Hepatocyte (in vitro differentiated cells): ENCODE results near the gene HPS6. TPM values are rescaled to one million over a fixed set of nuclear protein-coding genes. Genes with fewer than 3 reads are reported as not detected.

Experiments used
- DNase-seq: peaks from one replicate; pipeline ENCODE4 v3.0.0-alpha.2; 2016; ENCODE audit warnings: low spot score
- H2AFZ ChIP-seq: fragments of 200-600 bp; sonication (generic); 2 replicates; pipeline ENCODE4 v1.6.0; 2016; ENCODE audit warnings: antibody characterized with exemption, mild to moderate bottlenecking
- H3K27ac ChIP-seq: fragments of 200-600 bp; sonication (generic); 2 replicates; pipeline ENCODE4 v1.5.1; 2016; ENCODE audit warnings: mild to moderate bottlenecking
- H3K27me3 ChIP-seq: fragments of 200-600 bp; sonication (generic); 2 replicates; pipeline ENCODE4 v1.6.1; 2016
- H3K36me3 ChIP-seq: fragments of 200-600 bp; sonication (generic); replicated peaks from 2 replicates; pipeline ENCODE4 v1.5.1; 2016; ENCODE audit warnings: low read depth; ENCODE audit not compliant: insufficient read depth
- H3K4me1 ChIP-seq: fragments of 200-600 bp; sonication (generic); 2 replicates; pipeline ENCODE4 v1.5.1; 2016; ENCODE audit warnings: mild to moderate bottlenecking, moderate library complexity; ENCODE audit not compliant: insufficient read depth
- H3K4me2 ChIP-seq: fragments of 200-600 bp; sonication (generic); 2 replicates; pipeline ENCODE4 v1.6.0; 2016
- H3K4me3 ChIP-seq: fragments of 200-600 bp; sonication (generic); 2 replicates; pipeline ENCODE4 v1.5.1; 2016; ENCODE audit warnings: mild to moderate bottlenecking
- H3K79me2 ChIP-seq: fragments of 200-600 bp; sonication (generic); 2 replicates; pipeline ENCODE4 v1.6.0; 2017; ENCODE audit warnings: mild to moderate bottlenecking
- H3K9me2 ChIP-seq: fragments of 200-600 bp; sonication (generic); replicated peaks from 2 replicates; pipeline ENCODE4 v1.6.0; 2017; ENCODE audit warnings: mild to moderate bottlenecking; ENCODE audit not compliant: insufficient read depth
- H3K9me3 ChIP-seq: fragments of 200-600 bp; sonication (generic); 2 replicates; pipeline ENCODE4 v1.5.1; 2016; ENCODE audit warnings: low read depth, mild to moderate bottlenecking
- H4K20me1 ChIP-seq: fragments of 200-600 bp; sonication (generic); 2 replicates; pipeline ENCODE4 v1.6.0; 2016; ENCODE audit warnings: mild to moderate bottlenecking; ENCODE audit not compliant: insufficient read depth, poor library complexity, severe bottlenecking
- EZH2 ChIP-seq: fragments of 200-600 bp; sonication (generic); IDR thresholded peaks from 2 replicates; pipeline ENCODE4 v1.6.1; 2016; ENCODE audit warnings: antibody characterized with exemption, mild to moderate bottlenecking, borderline replicate concordance
- EZH2phosphoT487 ChIP-seq: fragments of 200-600 bp; sonication (generic); IDR thresholded peaks from one replicate; pipeline ENCODE4 v1.6.1; 2018; ENCODE audit warnings: antibody characterized with exemption, mild to moderate bottlenecking, low read depth, moderate library complexity; ENCODE audit not compliant: unreplicated experiment, severe bottlenecking
- WGBS: methylation state at CpG from one replicate; pipeline ENCODE4 v1.1.6; 2016; ENCODE audit warnings: low lambda C conversion rate; ENCODE audit errors: missing lambda C conversion rate; 5-methylcytosine and 5-hydroxymethylcytosine counted together
- polyA plus RNA-seq: library from polyadenylated mRNA; unstranded; fragments of >200 nt; fragmentation: Nextera tagmentation; extraction: Ambion mirVana; gene quantifications from 2 replicates; pipeline ENCODE4 v1.2.1, GENCODE V29; 2016
- total RNA-seq: library from RNA; depleted of rRNA; stranded (reverse); fragments of >200 nt; gene quantifications from 2 replicates; pipeline ENCODE4 v1.2.3, GENCODE V29; 2014
- TF ChIP-seq, protein P1 (sequence below): fragments of 200-600 bp; sonication (generic); IDR thresholded peaks from 2 replicates; pipeline ENCODE4 v1.5.1; 2016; ENCODE audit warnings: antibody characterized with exemption, mild to moderate bottlenecking; ENCODE audit not compliant: poor library complexity

Gene HPS6
- total and polyA plus RNA-seq, 2 experiments from 2014 or later: 22.4 to 25.2 TPM

DNA sequence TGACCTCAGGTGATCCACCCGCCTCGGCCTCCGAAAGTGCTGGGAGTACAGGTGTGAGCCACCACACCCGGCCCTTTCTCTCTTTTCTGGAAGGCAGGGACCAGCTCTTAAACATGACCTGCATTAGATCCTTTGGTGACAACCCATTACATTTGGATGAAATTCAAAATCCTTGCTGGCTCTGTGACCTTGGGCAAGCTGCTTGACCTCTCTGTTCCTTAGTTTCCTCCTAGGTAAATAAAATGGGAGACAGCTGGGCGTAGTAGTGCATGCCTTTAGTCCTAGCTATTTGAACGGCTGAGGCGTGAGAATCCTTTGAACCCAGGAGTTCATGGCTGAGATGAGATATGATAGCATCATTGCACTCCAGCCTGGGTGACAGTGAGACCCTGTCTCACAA lies 31.3 kb downstream of the HPS6 start:
- H3K27ac ChIP-seq: no peak overlapping the region
- no peaks in the 10 kb centered on the region for H3K9me2 ChIP-seq
- H3K4me1 ChIP-seq: no peaks in the 10 kb centered on the region
- TF ChIP-seq, protein P1, sequence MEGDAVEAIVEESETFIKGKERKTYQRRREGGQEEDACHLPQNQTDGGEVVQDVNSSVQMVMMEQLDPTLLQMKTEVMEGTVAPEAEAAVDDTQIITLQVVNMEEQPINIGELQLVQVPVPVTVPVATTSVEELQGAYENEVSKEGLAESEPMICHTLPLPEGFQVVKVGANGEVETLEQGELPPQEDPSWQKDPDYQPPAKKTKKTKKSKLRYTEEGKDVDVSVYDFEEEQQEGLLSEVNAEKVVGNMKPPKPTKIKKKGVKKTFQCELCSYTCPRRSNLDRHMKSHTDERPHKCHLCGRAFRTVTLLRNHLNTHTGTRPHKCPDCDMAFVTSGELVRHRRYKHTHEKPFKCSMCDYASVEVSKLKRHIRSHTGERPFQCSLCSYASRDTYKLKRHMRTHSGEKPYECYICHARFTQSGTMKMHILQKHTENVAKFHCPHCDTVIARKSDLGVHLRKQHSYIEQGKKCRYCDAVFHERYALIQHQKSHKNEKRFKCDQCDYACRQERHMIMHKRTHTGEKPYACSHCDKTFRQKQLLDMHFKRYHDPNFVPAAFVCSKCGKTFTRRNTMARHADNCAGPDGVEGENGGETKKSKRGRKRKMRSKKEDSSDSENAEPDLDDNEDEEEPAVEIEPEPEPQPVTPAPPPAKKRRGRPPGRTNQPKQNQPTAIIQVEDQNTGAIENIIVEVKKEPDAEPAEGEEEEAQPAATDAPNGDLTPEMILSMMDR: no peak
- TF ChIP-seq EZH2: no peak
- no peak for TF ChIP-seq EZH2phosphoT487
- no peak overlapping the region for H3K4me2 ChIP-seq
- H2AFZ ChIP-seq: no peak overlapping the region
- no peaks in the 10 kb centered on the region for H3K36me3 ChIP-seq
- H3K9me3 ChIP-seq: no peaks in the 10 kb centered on the region
- WGBS: 96% methylated on average over 7 of the region's 7 CpGs
- H3K4me3 ChIP-seq: no peak overlapping the region
- no peaks in the 10 kb centered on the region for H3K27me3 ChIP-seq
- H3K79me2 ChIP-seq: no peaks in the 10 kb centered on the region
- no peaks in the 10 kb centered on the region for H4K20me1 ChIP-seq
- no peak for DNase-seq

GRCh38 chr10:102101152-102101551 lies 36.0 kb downstream of the HPS6 start:
- WGBS: 82% methylated on average over 5 of the region's 5 CpGs

GRCh38 chr10:102102421-102102820 lies 37.3 kb downstream of the HPS6 start:
- TF ChIP-seq, protein P1: no peak
- TF ChIP-seq EZH2 (no peak), EZH2phosphoT487 (no peak)
- H3K4me2 ChIP-seq: no peak overlapping the region
- no peaks in the 10 kb centered on the region for H3K4me1 ChIP-seq
- H3K27ac ChIP-seq: no peak overlapping the region
- no peaks in the 10 kb centered on the region for H3K36me3 ChIP-seq
- DNase-seq: no peak
- no peaks in the 10 kb centered on the region for H3K9me3 ChIP-seq
- H4K20me1 ChIP-seq: peaks cover 4% of the 10 kb centered on the region
- no peaks in the 10 kb centered on the region for H3K9me2 ChIP-seq
- WGBS: 94% methylated on average over 1 of the region's 1 CpG
- H3K4me3 ChIP-seq: no peak overlapping the region
- H3K27me3 ChIP-seq: no peaks in the 10 kb centered on the region
- H2AFZ ChIP-seq: no peak overlapping the region
- no peaks in the 10 kb centered on the region for H3K79me2 ChIP-seq

More at GRCh38 chr10:102101152-102101551, 36.0 kb downstream of the HPS6 start:
- H3K9me3 ChIP-seq: no peaks in the 10 kb centered on the region
- H3K4me1 ChIP-seq: no peaks in the 10 kb centered on the region
- H3K79me2 ChIP-seq: no peaks in the 10 kb centered on the region
- no peak overlapping the region for H2AFZ ChIP-seq
- H3K36me3 ChIP-seq: no peaks in the 10 kb centered on the region
- no peaks in the 10 kb centered on the region for H3K9me2 ChIP-seq
- no peaks in the 10 kb centered on the region for H3K27me3 ChIP-seq
- H3K27ac ChIP-seq: no peak overlapping the region
- no peaks in the 10 kb centered on the region for H4K20me1 ChIP-seq
- TF ChIP-seq, protein P1: no peak
- TF ChIP-seq EZH2phosphoT487: no peak
- TF ChIP-seq EZH2: no peak
- no peak for DNase-seq
- no peak overlapping the region for H3K4me2 ChIP-seq
- H3K4me3 ChIP-seq: no peak overlapping the region

GRCh38 chr10:102106998-102107397 lies 41.8 kb downstream of the HPS6 start:
- Histone ChIP-seq H4K20me1 (peaks cover 31% of the 10 kb centered on the region), H3K36me3 (no peaks in the 10 kb centered on the region), H3K9me3 (no peaks in the 10 kb centered on the region), H3K4me3 (no peak overlapping the region), H3K4me1 (no peaks in the 10 kb centered on the region), H3K4me2 (no peak overlapping the region), H3K79me2 (peaks cover 18% of the 10 kb centered on the region), H3K27me3 (no peaks in the 10 kb centered on the region), H3K27ac (no peak overlapping the region), H3K9me2 (no peaks in the 10 kb centered on the region), H2AFZ (no peak overlapping the region)
- 100% methylated on average over 2 of the region's 2 CpGs for WGBS
- no peak for DNase-seq
- TF ChIP-seq, protein P1: no peak
- TF ChIP-seq EZH2 (no peak), EZH2phosphoT487 (no peak)
